Cardiac fibroblast (primary cell): ENCODE results near the gene RFTN2.

Experiments
- DNase-seq, 2 donors: peaks; one replicate each; pipeline versions ENCODE4 v3.0.0 to v3.0.0-alpha.2; 2010; ENCODE audit warnings: low read depth in 2 of 2
- H3K4me3 ChIP-seq, 2 donors: replicated peaks in 1 of 2; 1 replicate in 1 of 2; 2 replicates in 1 of 2; pipeline ENCODE4 v1.5.1; 2011; ENCODE audit warnings: low read depth in 2 of 2, low read length in 2 of 2, mild to moderate bottlenecking in 2 of 2, moderate library complexity in 1 of 2
- CTCF ChIP-seq: IDR thresholded peaks from one replicate; pipeline ENCODE4 v1.5.1; 2011; ENCODE audit warnings: low read depth, mild to moderate bottlenecking, low read length, inconsistent platforms

The RFTN2 gene

GRCh38 chr2:197539734-197540133, 135.7 kb downstream of the RFTN2 start:
- H3K4me3 ChIP-seq = no peak overlapping the region
- TF ChIP-seq CTCF = no peak
- DNase-seq = no peak

GRCh38 chr2:197538412-197538811, 137.0 kb downstream of the RFTN2 start:
- peak; percentile 29 to 51 for DNase-seq
- H3K4me3 ChIP-seq = no peak overlapping the region
- no peak for TF ChIP-seq CTCF
